ENCODE data around the gene RNF26.

Gene RNF26

GRCh38 chr11:119320240-119320775, 14.0 kb upstream of the RNF26 start:
- no peak for TF ChIP-seq CTCF (IDR thresholded peaks at IDR 0.05; ENCODE audit: low read depth, low read length)
- DNase-seq (ENCODE audit: extremely low read depth, low read depth): no peak

- no peak; the same call in 1 of the 2 replicates for TF ChIP-seq CTCF (IDR thresholded peaks at IDR 0.05; ENCODE audit: low read depth, low read length)
- DNase-seq (ENCODE audit: extremely low read depth, low read depth): no peak
Observed at GRCh38 chr11:119320776-119321524, 13.4 kb upstream of the RNF26 start.

- no peak for TF ChIP-seq CTCF (IDR thresholded peaks at IDR 0.05; ENCODE audit: low read depth, low read length)
- no peak for DNase-seq (ENCODE audit: extremely low read depth, low read depth)
Observed at GRCh38 chr11:119322360-119322739, 12.0 kb upstream of the RNF26 start.

GRCh38 chr11:119322921-119323531, 11.3 kb upstream of the RNF26 start:
- DNase-seq (ENCODE audit: extremely low read depth, low read depth): no peak
- no peak for TF ChIP-seq CTCF (IDR thresholded peaks at IDR 0.05; ENCODE audit: low read depth, low read length)

GRCh38 chr11:119323532-119324033, 10.7 kb upstream of the RNF26 start:
- peak; percentile 73 for TF ChIP-seq CTCF (IDR thresholded peaks at IDR 0.05; ENCODE audit: low read depth, low read length)
- DNase-seq (ENCODE audit: extremely low read depth, low read depth): no peak

- DNase-seq (ENCODE audit: extremely low read depth, low read depth): no peak
- TF ChIP-seq CTCF (IDR thresholded peaks at IDR 0.05; ENCODE audit: low read depth, low read length): no peak
Observed at GRCh38 chr11:119324189-119324588, 10.1 kb upstream of the RNF26 start.

- TF ChIP-seq CTCF (IDR thresholded peaks at IDR 0.05; ENCODE audit: low read depth, low read length): no peak
- DNase-seq (ENCODE audit: extremely low read depth, low read depth): no peak
Observed at GRCh38 chr11:119329320-119329719, 5.0 kb upstream of the RNF26 start.

All from AG09319 (cell line).